Activated naive CD4-positive, alpha-beta T cell treated with anti-CD3 and anti-CD28 coated beads, Interleukin-2, amount 10 ng/mL, durations not matched to agents 7 days and 5 days (primary cell): ENCODE results near the gene CPEB2.

ENCODE experiments used
- CTCF ChIA-PET: fragments of 350-600 bp; sonication (Branson Sonifier 250); formaldehyde crosslinking; loops from one replicate; lab custom pipeline; 2021; ENCODE audit warnings: antibody characterized with exemption; lab: Charles Lee
- DNase-seq: peaks from one replicate; pipeline ENCODE4 v3.0.0-alpha.2; 2020
- H3K27ac Mint-ChIP-seq: one replicate; pipeline ENCODE4 v1.8.0; 2021; ENCODE audit warnings: mild to moderate bottlenecking, moderate library complexity, mixed read lengths
- H3K27me3 Mint-ChIP-seq: one replicate; pipeline ENCODE4 v1.8.0; 2021; ENCODE audit warnings: mild to moderate bottlenecking, mixed read lengths
- H3K36me3 Mint-ChIP-seq: one replicate; pipeline ENCODE4 v1.8.0; 2021; ENCODE audit warnings: mixed read lengths
- H3K4me1 Mint-ChIP-seq: one replicate; pipeline ENCODE4 v1.8.0; 2021; ENCODE audit warnings: mixed read lengths
- H3K4me3 Mint-ChIP-seq: one replicate; pipeline ENCODE4 v1.8.0; 2021; ENCODE audit warnings: mild to moderate bottlenecking, moderate library complexity, mixed read lengths
- H3K9me3 Mint-ChIP-seq: one replicate; pipeline ENCODE4 v1.8.0; 2021; ENCODE audit warnings: mixed read lengths

Gene CPEB2

GRCh38 chr4:15003401-15003890 is 1.2 kb downstream of the CPEB2 start:
- Mint-ChIP-seq H3K36me3 (peaks cover 12% of the 10 kb centered on the region), H3K4me3 (peak overlapping the region; percentile 92), H3K27ac (peak overlapping the region; percentile 98), H3K4me1 (peaks cover 37% of the 10 kb centered on the region), H3K9me3 (no peaks in the 10 kb centered on the region), H3K27me3 (no peaks in the 10 kb centered on the region)
- DNase-seq: peak; percentile 68
- CTCF ChIA-PET: no interaction called here

- Mint-ChIP-seq H3K27ac (peak overlapping the region; percentile 86), H3K4me3 (peak overlapping the region; percentile 92), H3K9me3 (no peaks in the 10 kb centered on the region), H3K36me3 (peaks cover 16% of the 10 kb centered on the region), H3K27me3 (no peaks in the 10 kb centered on the region), H3K4me1 (peaks cover 40% of the 10 kb centered on the region)
- CTCF ChIA-PET: no interaction called here
- DNase-seq: peak; percentile 67
Observed at GRCh38 chr4:15003891-15004738, 1.8 kb downstream of the CPEB2 start.

DNA sequence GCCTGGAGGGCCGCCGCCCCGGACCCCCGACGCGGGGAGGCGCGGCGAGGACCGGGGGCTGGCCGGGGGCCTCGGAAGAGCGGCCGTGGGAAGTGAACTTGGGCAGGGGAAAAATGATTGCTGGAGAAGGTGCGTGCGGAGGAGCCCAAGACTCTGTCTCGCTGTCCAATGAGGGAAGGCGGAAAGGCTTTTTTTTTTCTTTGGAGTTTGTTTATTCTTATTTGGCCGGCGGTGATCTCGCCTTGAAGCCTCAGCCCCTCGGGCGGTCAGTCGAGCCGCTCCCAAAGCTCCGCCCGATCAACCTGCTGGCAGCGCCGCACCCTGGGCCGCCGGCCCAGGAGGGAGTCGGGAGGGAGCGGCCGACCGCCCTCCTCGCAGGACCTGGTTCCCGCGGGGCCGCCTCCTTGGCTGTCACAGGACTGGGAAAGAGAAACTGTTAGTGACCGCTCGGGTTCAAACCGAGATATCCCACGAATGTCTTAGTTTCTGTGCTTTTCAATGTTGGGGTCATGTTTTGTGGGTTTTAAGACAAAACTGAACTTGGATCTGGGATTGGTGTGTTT is 2.5 kb downstream of the CPEB2 start:
- H3K36me3 Mint-ChIP-seq: peaks cover 23% of the 10 kb centered on the region
- CTCF ChIA-PET: no interaction called here
- peak overlapping the region; percentile 92 for H3K27ac Mint-ChIP-seq
- DNase-seq: peak; percentile 67
- H3K4me3 Mint-ChIP-seq: peak overlapping the region; percentile 92
- no peaks in the 10 kb centered on the region for H3K9me3 Mint-ChIP-seq
- peaks cover 43% of the 10 kb centered on the region for H3K4me1 Mint-ChIP-seq
- H3K27me3 Mint-ChIP-seq: no peaks in the 10 kb centered on the region

- peaks cover 46% of the 10 kb centered on the region for H3K4me1 Mint-ChIP-seq
- peaks cover 29% of the 10 kb centered on the region for H3K36me3 Mint-ChIP-seq
- H3K9me3 Mint-ChIP-seq: no peaks in the 10 kb centered on the region
- DNase-seq: no peak
- H3K27me3 Mint-ChIP-seq: no peaks in the 10 kb centered on the region
- peak overlapping the region; percentile 92 for H3K27ac Mint-ChIP-seq
- H3K4me3 Mint-ChIP-seq: peak overlapping the region; percentile 92
- CTCF ChIA-PET: no interaction called here
Observed at GRCh38 chr4:15005474-15006115, 3.3 kb downstream of the CPEB2 start.

- CTCF ChIA-PET: no interaction called here
- peaks cover 29% of the 10 kb centered on the region for H3K36me3 Mint-ChIP-seq
- H3K9me3 Mint-ChIP-seq: no peaks in the 10 kb centered on the region
- no peaks in the 10 kb centered on the region for H3K27me3 Mint-ChIP-seq
- H3K27ac Mint-ChIP-seq: no peak overlapping the region
- DNase-seq: no peak
- peaks cover 38% of the 10 kb centered on the region for H3K4me1 Mint-ChIP-seq
- H3K4me3 Mint-ChIP-seq: peak overlapping the region; percentile 68
Observed at GRCh38 chr4:15006416-15007024, 4.2 kb downstream of the CPEB2 start.

GRCh38 chr4:15007201-15007600 is 4.9 kb downstream of the CPEB2 start:
- CTCF ChIA-PET: interaction anchor here (1.1 kb wide), 1 partner anchor 87 kb away, joined by 3 read pairs; no protein-coding TSS in a partner anchor
- DNase-seq: no peak
- H3K9me3 Mint-ChIP-seq: no peaks in the 10 kb centered on the region

DNA sequence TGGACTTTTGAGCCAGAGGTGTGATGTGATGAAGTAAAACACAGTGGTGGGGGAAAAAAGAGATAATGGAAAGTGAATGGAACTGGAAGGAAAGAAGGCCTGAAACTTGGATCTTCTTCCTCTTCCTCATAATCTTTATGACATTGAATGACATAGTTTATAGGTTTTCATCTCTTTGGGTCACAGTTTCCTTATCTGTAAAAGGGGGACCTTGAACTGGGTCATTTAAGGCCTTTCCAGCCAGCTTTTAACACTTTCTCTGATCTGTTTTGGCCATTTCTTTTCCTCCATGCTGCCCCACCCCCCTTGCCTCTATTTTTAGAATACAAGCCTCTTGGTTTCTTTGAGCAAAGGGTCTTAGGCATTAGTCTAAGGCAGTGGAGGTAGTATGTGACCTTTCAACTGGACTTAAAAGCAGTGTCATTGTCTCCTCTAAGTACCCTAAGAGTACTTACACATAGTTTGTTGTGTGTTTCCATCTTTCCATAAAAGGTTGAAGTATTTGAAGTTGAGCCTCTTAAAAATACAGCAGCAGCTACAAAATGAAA is 7.8 kb downstream of the CPEB2 start:
- H3K9me3 Mint-ChIP-seq: no peaks in the 10 kb centered on the region
- H3K4me1 Mint-ChIP-seq: peaks cover 38% of the 10 kb centered on the region
- no peaks in the 10 kb centered on the region for H3K27me3 Mint-ChIP-seq
- no peak for DNase-seq
- no peak overlapping the region for H3K4me3 Mint-ChIP-seq
- CTCF ChIA-PET: no interaction called here
- H3K36me3 Mint-ChIP-seq: peaks cover 35% of the 10 kb centered on the region
- H3K27ac Mint-ChIP-seq: no peak overlapping the region

More at GRCh38 chr4:15007201-15007600, 4.9 kb downstream of the CPEB2 start:
- H3K4me3 Mint-ChIP-seq: no peak overlapping the region
- peaks cover 38% of the 10 kb centered on the region for H3K4me1 Mint-ChIP-seq
- H3K27me3 Mint-ChIP-seq: no peaks in the 10 kb centered on the region
- peaks cover 33% of the 10 kb centered on the region for H3K36me3 Mint-ChIP-seq
- no peak overlapping the region for H3K27ac Mint-ChIP-seq

DNA sequence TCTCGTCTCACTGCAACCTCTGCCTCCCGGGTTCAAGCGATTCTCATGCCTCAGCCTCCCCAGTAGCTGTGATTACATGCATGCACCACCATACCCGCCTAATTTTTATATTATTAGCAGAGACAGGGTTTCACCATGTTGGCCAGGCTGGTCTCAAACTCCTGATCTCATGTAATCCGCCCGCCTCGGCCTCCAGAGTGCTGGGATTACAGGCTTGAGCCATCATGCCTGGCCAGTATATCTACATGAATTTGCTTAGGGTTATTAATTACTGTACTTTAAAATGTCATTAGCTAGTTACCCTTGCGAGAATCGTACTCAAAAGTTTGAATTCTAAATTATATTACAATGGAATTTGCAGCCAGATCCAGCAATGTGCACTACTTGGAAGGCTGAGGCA is 8.9 kb downstream of the CPEB2 start:
- Mint-ChIP-seq H3K36me3 (peaks cover 40% of the 10 kb centered on the region), H3K4me1 (peaks cover 27% of the 10 kb centered on the region), H3K27ac (no peak overlapping the region)

DNA sequence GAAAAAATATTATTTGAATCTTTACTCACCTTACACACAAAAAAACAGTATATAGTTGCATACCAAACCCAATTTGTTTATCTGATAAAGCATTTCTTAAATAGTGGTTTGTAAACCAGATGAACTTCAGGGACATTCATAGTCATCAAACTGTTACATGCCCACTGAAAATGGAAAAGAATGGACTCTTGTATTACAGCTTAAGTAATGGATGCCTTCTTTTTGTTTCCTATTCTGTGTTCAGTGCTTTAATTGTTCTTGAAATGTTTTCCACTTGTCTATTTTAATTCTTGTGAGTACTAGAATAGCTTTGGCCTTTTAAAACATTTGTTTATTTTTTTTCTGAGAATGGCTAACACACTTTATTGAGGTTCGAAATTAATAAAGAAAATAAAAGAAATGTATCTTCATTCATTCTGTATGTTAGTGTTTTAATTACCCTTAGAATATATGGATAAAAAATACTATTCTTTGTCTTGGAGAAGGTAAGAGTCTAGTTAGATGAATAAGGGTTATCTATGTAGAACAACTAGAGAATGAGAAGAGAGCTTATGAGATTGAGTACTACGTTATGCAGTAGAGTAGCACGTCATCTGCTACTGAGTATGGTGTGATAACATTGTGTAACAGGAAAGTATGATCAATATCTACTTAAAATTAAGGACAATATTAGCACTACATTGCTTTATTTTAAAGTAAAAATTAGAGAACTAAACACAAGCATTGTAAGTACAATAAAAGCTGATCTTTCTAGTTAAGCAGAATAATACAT is 9.9 kb downstream of the CPEB2 start:
- no peak for DNase-seq
- Mint-ChIP-seq H3K36me3 (peaks cover 40% of the 10 kb centered on the region), H3K9me3 (no peaks in the 10 kb centered on the region), H3K27ac (no peak overlapping the region), H3K4me1 (peaks cover 18% of the 10 kb centered on the region), H3K27me3 (no peaks in the 10 kb centered on the region), H3K4me3 (no peak overlapping the region)
- CTCF ChIA-PET: interaction anchor here (1.5 kb wide), 1 partner anchor 8 kb away, joined by 4 read pairs; no protein-coding TSS in a partner anchor

More for the DNA sequence above, 8.9 kb downstream of the CPEB2 start:
- DNase-seq: no peak
- CTCF ChIA-PET: interaction anchor here (1.5 kb wide), 1 partner anchor 9 kb away, joined by 4 read pairs; no protein-coding TSS in a partner anchor
- no peaks in the 10 kb centered on the region for H3K9me3 Mint-ChIP-seq
- no peak overlapping the region for H3K4me3 Mint-ChIP-seq
- no peaks in the 10 kb centered on the region for H3K27me3 Mint-ChIP-seq

DNA sequence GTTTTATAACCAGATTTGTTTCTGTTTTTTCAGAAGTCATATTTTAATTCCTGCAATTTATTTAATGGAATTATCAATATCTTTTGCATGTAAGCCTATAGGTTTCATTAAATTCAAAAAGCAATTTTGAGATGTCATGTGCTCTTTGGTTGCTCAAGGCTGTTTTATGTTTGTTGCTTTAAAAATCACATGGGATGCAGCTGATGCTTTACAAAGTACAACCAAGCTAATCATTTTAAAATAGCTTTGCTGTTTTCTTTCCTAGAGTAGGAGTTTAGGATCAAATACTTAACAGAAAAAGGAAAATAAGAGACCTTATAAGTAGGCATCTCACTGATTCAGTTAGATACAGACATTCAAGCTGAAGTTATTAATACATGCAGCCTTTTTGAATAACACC is 11.3 kb downstream of the CPEB2 start:
- no peak overlapping the region for H3K27ac Mint-ChIP-seq
- H3K36me3 Mint-ChIP-seq: peaks cover 43% of the 10 kb centered on the region
- DNase-seq: no peak
- no peaks in the 10 kb centered on the region for H3K9me3 Mint-ChIP-seq
- CTCF ChIA-PET: no interaction called here
- H3K4me3 Mint-ChIP-seq: no peak overlapping the region
- no peaks in the 10 kb centered on the region for H3K27me3 Mint-ChIP-seq
- peaks cover 25% of the 10 kb centered on the region for H3K4me1 Mint-ChIP-seq

- no peaks in the 10 kb centered on the region for H3K9me3 Mint-ChIP-seq
- CTCF ChIA-PET: interaction anchor here (1.1 kb wide), 1 partner anchor 10 kb away, joined by 3 read pairs; no protein-coding TSS in a partner anchor
- DNase-seq: no peak
- no peak overlapping the region for H3K4me3 Mint-ChIP-seq
- H3K27ac Mint-ChIP-seq: no peak overlapping the region
- H3K36me3 Mint-ChIP-seq: peaks cover 41% of the 10 kb centered on the region
- H3K4me1 Mint-ChIP-seq: peaks cover 29% of the 10 kb centered on the region
- H3K27me3 Mint-ChIP-seq: no peaks in the 10 kb centered on the region
Observed at GRCh38 chr4:15015170-15015569, 12.9 kb downstream of the CPEB2 start.

DNA sequence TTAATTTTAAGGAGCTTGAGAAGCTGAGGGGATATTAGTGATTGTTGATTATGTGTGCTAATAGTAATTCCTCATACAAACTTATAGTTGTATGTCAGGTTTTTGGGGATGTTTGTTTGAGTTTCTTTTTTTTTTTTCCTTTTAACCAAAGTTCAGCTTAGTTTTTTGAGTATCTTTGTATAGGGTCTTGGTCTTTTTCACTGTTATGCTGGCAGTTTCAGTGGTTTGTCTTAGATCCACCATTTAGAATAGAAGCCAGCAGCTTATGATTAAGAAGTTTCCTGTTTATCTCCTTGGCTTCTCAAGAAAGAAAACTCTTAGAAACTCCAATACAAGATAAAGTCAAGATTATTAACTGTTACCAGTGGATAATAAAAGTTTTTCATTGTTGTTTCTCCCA is 16.1 kb downstream of the CPEB2 start:
- no peak for DNase-seq
- Mint-ChIP-seq H3K4me3 (peak overlapping the region; percentile 28), H3K4me1 (peaks cover 32% of the 10 kb centered on the region), H3K9me3 (no peaks in the 10 kb centered on the region), H3K27ac (peak overlapping the region; percentile 71), H3K27me3 (no peaks in the 10 kb centered on the region), H3K36me3 (peaks cover 43% of the 10 kb centered on the region)
- CTCF ChIA-PET: no interaction called here
